ENCODE measurements around the gene LPCAT4. TPM values are rescaled to one million over a fixed set of nuclear protein-coding genes. Genes with fewer than 3 reads are reported as not detected.
"Not testable (repeated sequence)": the region's sequence is repeated elsewhere in the genome, so short reads cannot be mapped to it uniquely, and the experiment has no call there.

The LPCAT4 gene
- total RNA-seq, 1 donor from 2014 or later = 7.6 TPM

- no peak for DNase-seq
These were observed 4.8 kb downstream of the LPCAT4 start for GRCh38 chr15:34362047-34362773.

DNA sequence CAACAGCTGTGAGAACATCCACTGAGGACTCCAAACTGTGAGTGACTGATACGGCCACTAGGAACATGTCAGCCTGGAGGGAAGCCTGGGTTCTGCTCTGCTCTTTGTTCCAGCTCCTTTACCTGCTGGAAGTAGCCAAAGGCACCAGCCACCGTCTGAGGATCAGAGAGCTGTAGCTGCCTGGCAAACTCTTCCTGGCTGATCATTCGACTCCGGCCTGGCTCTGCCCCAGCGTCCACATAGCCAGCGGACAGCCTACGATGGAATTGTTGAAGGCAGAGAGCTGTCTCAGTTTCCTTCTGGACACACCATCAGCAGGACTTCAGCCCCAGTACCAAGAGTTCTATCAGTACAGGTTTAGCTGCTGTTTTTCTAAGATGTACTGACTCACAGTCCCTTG, 5.7 kb downstream of the LPCAT4 start:
- DNase-seq = no peak

GRCh38 chr15:34360298-34360697, 6.7 kb downstream of the LPCAT4 start:
- DNase-seq = no peak

DNA sequence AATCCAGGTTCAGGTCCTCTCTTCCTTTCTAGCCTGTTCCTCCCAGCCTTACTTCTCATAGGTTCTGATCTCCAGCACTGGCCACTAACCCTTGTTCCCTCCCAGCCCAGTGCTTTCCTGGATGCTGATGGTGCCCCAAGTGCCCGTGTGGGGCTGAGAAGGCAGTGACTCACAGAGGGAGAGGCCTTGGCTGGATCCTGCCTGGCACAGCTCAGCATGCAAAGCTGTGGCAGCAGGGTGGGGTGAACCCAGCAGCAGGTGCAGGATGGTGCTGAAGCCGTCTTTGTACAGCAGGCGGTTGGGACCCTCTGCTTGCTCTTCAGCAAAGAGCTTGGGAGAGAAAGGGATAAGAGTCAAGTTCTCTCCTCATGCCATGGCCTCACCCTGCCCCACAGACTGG, 7.6 kb downstream of the LPCAT4 start:
- no peak for DNase-seq

DNA sequence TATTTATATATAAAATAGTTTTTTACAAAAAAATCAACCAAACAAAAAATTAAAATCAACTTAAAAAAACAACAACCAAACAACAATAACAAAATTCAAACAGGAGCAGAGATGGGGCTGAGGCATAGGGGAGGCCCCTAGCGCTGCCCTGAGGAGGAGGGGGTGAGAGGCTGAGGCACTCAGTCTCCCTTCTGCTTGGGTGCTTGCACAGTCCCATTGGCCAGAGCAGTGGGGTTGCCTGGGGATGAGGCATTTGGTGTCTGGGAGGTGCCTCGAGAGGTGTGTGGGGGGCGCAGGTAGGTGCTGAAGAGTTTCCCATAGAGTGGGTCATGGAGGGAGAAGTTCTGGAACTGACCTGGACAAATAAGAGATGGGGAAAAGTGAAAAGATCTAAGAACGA, 8.0 kb downstream of the LPCAT4 start:
- no peak for DNase-seq

- no peak for DNase-seq
These were observed 8.6 kb downstream of the LPCAT4 start for GRCh38 chr15:34358367-34358766.

DNA sequence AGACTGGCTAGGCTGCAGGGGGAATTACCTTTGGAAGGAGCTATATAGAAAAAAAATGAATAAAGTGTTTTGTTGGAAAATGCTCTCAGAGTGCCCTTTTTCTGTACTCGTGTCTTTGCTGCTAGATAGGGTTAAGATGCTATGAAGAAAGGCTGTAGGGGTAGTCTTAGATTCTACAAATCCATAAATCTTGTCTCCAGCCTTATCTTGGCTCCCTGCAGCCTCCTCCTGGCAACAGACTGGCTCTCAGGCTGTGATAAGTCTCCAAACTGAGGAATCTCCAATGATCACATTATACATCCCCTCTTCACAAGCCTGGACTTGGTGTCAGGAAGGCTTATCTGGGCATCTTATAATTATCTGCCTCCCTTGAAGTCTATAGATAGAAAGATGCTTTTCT, 9.3 kb downstream of the LPCAT4 start:
- DNase-seq = no peak

- DNase-seq = no peak
These were observed 11.8 kb downstream of the LPCAT4 start for GRCh38 chr15:34355241-34355640.

DNA sequence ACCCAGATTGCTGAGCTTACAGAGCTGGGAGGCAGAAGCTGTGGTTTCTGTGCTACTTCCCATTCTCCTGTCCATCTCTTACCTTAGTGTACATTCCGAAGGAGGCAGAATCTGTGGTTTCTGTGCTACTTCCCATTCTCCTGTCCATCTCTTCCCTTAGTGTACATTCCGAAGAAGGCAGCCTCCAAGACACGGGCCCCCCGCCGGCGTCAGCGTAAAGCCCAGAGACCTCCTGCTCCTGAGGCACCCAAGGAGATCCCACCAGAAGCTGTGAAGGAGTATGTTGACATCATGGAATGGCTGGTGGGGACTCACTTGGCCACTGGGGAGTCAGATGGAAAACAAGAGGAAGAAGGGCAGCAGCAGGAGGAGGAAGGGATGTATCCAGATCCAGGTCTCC, 12.7 kb downstream of the LPCAT4 start:
- no peak for DNase-seq

DNA sequence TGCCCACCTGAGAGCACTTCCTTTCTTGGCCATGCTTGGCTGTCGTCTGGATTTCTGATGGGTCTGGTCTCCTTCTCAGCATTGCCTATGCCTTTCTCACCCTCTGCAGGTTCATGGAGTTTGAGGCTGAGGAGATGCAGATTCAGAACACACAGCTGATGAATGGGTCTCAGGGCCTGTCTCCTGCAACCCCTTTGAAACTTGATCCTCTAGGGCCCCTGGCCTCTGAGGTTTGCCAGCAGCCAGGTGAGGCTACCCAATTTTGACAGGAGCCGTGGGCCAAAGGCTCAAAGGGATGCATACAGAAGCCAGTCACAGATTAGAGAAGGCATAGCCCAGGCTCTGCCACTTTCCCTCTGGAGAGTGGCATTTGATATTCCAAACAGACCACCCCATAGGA, 13.4 kb downstream of the LPCAT4 start:
- no peak for DNase-seq

GRCh38 chr15:34352996-34353395, 14.0 kb downstream of the LPCAT4 start:
- DNase-seq = not testable (repeated sequence)

DNA sequence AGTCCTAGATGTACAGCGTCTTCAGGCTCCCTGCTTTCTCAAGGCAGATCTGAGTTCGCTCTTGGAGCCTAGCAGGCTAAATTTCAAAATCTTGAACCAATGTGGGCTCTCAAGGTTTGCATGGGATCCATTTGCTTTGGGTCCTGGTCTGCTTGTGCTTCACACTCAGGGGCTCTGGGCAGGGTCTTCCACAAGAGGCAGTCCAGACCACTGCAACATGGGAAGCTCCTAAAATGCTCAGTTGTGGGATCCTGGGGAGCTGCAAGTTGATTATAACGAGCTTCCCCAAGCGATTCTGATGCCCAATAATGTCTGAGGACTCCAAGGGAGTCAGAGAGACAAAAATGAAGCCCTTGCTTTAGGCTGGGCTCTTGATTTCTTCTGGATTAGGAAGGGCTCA, 17.2 kb downstream of the LPCAT4 start:
- no peak for DNase-seq

DNA sequence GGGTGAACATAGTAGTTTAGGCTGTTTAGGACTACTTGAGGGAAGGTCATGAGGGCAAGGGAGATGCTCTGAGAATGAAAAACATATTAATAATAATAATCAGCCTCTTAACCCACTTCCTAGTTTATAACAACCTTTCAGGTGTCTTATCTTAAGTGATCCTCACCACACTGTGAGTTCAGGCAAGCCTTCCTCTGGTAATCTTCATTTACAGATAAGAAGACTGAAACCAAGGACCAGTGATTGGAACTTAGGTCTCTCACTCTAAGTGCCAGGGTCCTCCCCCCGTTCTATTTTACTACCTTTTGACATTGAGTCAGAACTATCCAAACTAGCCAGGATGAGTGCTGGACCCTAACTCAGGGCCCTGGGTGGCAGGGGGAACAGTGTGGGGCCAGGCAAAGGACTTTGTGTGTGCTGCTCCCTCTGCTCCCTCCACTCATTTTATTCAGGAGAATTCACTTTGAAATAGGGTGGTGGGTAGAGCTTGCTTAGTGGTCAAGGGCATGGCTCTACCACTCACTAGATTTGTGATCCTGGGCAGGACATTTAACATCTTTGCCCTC, 18.2 kb downstream of the LPCAT4 start:
- no peak for DNase-seq

DNA sequence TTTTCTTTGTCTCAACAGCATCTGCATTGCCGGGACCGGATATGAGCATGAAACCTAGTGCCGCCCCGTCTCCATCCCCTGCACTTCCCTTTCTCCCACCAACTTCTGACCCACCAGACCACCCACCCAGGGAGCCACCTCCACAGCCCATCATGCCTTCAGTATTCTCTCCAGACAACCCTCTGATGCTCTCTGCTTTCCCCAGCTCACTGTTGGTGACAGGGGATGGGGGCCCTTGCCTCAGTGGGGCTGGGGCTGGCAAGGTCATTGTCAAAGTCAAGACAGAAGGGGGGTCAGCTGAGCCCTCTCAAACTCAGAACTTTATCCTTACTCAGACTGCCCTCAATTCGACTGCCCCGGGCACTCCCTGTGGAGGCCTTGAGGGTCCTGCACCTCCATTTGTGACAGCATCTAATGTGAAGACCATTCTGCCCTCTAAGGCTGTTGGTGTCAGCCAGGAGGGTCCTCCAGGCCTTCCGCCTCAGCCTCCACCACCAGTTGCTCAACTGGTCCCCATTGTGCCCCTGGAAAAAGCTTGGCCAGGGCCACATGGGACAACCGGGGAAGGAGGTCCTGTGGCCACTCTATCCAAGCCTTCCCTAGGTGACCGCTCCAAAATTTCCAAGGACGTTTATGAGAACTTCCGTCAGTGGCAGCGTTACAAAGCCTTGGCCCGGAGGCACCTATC, 18.9 kb downstream of the LPCAT4 start:
- no peak for DNase-seq

DNA sequence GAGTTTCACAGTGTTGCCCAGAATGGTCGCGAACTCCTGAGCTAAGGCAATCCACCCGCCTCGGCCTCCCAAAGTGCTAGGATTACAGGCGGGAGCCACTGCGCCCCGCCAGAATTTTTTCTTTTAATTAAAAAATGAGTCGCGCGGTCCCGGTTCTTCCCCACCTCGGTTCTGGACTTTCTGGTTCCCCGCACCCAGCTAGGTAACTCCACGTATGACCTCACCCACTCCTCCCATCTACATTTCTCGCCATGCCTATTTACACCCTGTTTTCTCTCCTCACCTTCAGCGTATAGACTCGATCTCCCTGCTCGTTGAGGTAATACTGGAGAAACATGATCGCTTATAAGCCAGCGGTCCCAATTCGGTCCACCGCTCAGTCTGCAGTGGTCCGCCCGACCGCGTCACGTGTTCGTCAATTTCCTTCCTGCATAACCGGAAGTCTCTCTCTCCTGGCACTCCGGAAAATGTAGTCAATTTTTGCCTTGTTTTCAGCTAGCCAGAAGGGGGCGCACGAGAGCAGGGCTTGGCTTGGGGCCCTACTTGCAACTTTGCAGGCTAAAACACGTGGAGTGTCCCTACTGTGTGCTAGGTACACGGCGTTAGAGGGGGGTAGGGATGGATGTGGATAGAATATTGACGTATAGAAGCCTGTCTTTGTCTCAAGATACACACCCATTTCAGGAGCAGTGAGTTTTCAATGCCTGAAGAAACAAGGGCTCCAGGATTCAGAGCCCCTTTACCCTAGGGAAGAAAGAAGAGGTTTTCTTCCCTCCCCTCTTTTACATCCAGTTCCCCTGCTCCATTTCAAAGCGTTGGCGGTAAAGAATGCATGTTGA, 24.0 kb downstream of the LPCAT4 start, which contains the start of the genes NOP10 and NUTM1:
Gene NOP10, minus strand, starts transcription at position 400 of the 839 bp plus-strand sequence. Its CDS starts 63 bp downstream, at position 337.
Gene NUTM1, plus strand, starts transcription at position 579 of the 839 bp plus-strand sequence. CDS start 382 bp downstream, outside the sequence.
- DNase-seq = peak; percentile 96

GRCh38 chr15:34342213-34342736, 24.7 kb downstream of the LPCAT4 start:
- DNase-seq = not testable (repeated sequence)

- DNase-seq = no peak
These were observed 25.4 kb downstream of the LPCAT4 start for GRCh38 chr15:34341381-34342212.

GRCh38 chr15:34339946-34340345, 27.1 kb downstream of the LPCAT4 start:
- DNase-seq = no peak

DNA sequence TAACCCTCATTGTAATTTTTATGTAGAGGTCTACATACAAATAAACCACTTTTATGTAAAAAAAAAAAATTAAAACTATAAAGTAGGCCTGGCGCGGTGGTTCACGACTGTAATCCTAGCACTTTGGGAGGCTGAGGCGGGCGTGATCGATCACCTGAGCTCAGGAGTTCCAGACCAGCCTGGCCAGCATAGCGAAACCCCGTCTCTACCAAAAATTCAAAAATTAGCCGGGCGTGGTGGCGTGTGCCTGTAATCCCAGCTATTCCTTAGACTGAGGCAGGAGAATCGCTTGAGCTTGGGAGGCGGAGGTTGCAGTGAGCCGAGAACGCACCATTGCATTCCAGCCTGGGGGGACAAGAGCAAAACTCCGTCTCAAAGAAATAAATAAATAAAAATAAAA, 28.6 kb downstream of the LPCAT4 start:
- no peak for DNase-seq

GRCh38 chr15:34337557-34338306, 29.3 kb downstream of the LPCAT4 start, which contains the start of gene SLC12A6:
SLC12A6 (minus strand) TSS chr15:34337781; CDS start chr15:34336680, 1,101 bp downstream.
- peak; percentile 79 for DNase-seq
